ENCODE results near the gene NOC2L. TPM values are rescaled to one million over a fixed set of nuclear protein-coding genes. Genes with fewer than 3 reads are reported as not detected.

The NOC2L gene
- total RNA-seq, 1 experiment from 2014 or later = 93.4 TPM

DNA sequence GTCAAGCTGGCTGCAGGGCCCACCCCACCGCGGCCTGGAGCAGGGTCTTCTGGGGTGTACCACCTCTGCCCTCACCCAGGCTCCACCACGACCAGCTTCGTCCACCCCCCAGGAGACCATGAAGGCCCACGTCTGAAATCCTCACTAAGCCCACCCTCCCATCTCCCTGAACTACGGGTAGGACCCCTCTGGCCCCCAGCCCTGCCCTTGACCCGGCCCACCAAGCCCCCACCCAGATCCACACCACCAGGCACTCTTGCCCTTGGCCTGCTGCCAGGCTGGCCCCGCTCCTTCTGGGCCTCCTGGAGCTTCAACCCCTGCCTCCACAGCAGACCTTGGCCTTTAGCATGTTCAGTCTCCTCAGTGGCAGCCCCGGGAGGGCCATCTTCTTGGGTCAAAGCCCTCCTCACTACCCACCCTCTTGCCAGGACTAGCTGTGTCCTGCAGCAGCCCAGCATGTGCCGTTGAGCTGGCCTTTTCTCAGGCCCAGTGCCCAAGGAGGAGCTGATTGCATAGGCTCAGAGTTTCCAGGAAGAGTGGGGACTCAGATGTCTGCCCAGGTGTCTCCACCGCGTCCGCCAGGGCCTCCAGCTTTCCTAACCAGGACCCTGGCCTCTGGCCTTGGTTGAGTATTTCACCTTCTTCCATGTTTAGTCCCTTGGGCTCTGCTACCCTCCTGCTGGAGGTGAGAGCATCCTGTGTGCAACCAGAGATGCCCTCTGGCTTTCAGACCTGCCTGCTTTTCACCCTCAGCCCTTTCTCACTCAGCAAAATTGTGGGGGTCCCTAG, 53.1 kb downstream of the NOC2L start:
- no peaks in the 10 kb centered on the region for H3K4me1 ChIP-seq
- H3K27ac Mint-ChIP-seq (ENCODE audit: unreplicated experiment) = no peak overlapping the region
- no peaks in the 10 kb centered on the region for H3K4me1 Mint-ChIP-seq (ENCODE audit: low read depth, unreplicated experiment)
- TF ChIP-seq, protein P1, sequence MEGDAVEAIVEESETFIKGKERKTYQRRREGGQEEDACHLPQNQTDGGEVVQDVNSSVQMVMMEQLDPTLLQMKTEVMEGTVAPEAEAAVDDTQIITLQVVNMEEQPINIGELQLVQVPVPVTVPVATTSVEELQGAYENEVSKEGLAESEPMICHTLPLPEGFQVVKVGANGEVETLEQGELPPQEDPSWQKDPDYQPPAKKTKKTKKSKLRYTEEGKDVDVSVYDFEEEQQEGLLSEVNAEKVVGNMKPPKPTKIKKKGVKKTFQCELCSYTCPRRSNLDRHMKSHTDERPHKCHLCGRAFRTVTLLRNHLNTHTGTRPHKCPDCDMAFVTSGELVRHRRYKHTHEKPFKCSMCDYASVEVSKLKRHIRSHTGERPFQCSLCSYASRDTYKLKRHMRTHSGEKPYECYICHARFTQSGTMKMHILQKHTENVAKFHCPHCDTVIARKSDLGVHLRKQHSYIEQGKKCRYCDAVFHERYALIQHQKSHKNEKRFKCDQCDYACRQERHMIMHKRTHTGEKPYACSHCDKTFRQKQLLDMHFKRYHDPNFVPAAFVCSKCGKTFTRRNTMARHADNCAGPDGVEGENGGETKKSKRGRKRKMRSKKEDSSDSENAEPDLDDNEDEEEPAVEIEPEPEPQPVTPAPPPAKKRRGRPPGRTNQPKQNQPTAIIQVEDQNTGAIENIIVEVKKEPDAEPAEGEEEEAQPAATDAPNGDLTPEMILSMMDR (IDR thresholded peaks at IDR 0.05; ENCODE audit: insufficient read depth in 1 of 2, low read depth in 1 of 2, low read length in 1 of 2, severe bottlenecking in 1 of 2, unreplicated experiment in 1 of 2) = no peak
- H3K9me3 ChIP-seq = no peaks in the 10 kb centered on the region
- no peak overlapping the region for H3K4me3 ChIP-seq (ENCODE audit: low read depth, low read length)
- intact Hi-C loops (cut with micrococcal nuclease; ENCODE audit: unreplicated experiment) = no loop called here
- H3K9me3 Mint-ChIP-seq (ENCODE audit: unreplicated experiment) = no peaks in the 10 kb centered on the region
- ChIA-PET POLR2A (no interaction called here), CTCF (interaction anchor here (0.7 to 1.4 kb wide), 2 partner anchors 32 to 387 kb away, joined by 3 to 4 read pairs; no protein-coding TSS in a partner anchor)
- no peak for DNase-seq
- H3K27me3 ChIP-seq (replicated peaks; ENCODE audit: control insufficient read depth, insufficient read depth, low read length) = no peaks in the 10 kb centered on the region
- no TSS peak for BruUV-seq (replicated peaks)
- no peaks in the 10 kb centered on the region for H3K36me3 ChIP-seq (ENCODE audit: control insufficient read depth, insufficient read depth, low read length)
- H3K36me3 Mint-ChIP-seq (ENCODE audit: insufficient read depth, unreplicated experiment) = no peaks in the 10 kb centered on the region
- no peaks in the 10 kb centered on the region for H3K27me3 Mint-ChIP-seq (ENCODE audit: insufficient read depth, unreplicated experiment)
- no peak overlapping the region for H3K4me3 Mint-ChIP-seq (ENCODE audit: unreplicated experiment)

GRCh38 chr1:905071-905749, 53.8 kb downstream of the NOC2L start:
- ChIA-PET CTCF (interaction anchor here (0.6 to 1.3 kb wide), 5 partner anchors 15 to 1965 kb away, joined by 3 to 10 read pairs (median 8); no protein-coding TSS in a partner anchor), POLR2A (no interaction called here)
- TF ChIP-seq, protein P1 (IDR thresholded peaks at IDR 0.05; ENCODE audit: insufficient read depth in 1 of 2, low read depth in 1 of 2, low read length in 1 of 2, severe bottlenecking in 1 of 2, unreplicated experiment in 1 of 2) = no peak
- Mint-ChIP-seq H3K36me3 (ENCODE audit: insufficient read depth, unreplicated experiment) (no peaks in the 10 kb centered on the region), H3K4me1 (ENCODE audit: low read depth, unreplicated experiment) (no peaks in the 10 kb centered on the region), H3K27ac (ENCODE audit: unreplicated experiment) (no peak overlapping the region), H3K27me3 (ENCODE audit: insufficient read depth, unreplicated experiment) (no peaks in the 10 kb centered on the region), H3K9me3 (ENCODE audit: unreplicated experiment) (no peaks in the 10 kb centered on the region), H3K4me3 (ENCODE audit: unreplicated experiment) (peak overlapping the region; percentile 72)
- DNase-seq = no peak
- no peaks in the 10 kb centered on the region for H3K9me3 ChIP-seq
- H3K36me3 ChIP-seq (ENCODE audit: control insufficient read depth, insufficient read depth, low read length) = no peaks in the 10 kb centered on the region
- no peaks in the 10 kb centered on the region for H3K27me3 ChIP-seq (replicated peaks; ENCODE audit: control insufficient read depth, insufficient read depth, low read length)
- no peaks in the 10 kb centered on the region for H3K4me1 ChIP-seq
- H3K4me3 ChIP-seq (ENCODE audit: low read depth, low read length) = peak overlapping the region; percentile 35
- intact Hi-C loops (cut with micrococcal nuclease; ENCODE audit: unreplicated experiment) = no loop called here
- no TSS peak for BruUV-seq (replicated peaks)

DNA sequence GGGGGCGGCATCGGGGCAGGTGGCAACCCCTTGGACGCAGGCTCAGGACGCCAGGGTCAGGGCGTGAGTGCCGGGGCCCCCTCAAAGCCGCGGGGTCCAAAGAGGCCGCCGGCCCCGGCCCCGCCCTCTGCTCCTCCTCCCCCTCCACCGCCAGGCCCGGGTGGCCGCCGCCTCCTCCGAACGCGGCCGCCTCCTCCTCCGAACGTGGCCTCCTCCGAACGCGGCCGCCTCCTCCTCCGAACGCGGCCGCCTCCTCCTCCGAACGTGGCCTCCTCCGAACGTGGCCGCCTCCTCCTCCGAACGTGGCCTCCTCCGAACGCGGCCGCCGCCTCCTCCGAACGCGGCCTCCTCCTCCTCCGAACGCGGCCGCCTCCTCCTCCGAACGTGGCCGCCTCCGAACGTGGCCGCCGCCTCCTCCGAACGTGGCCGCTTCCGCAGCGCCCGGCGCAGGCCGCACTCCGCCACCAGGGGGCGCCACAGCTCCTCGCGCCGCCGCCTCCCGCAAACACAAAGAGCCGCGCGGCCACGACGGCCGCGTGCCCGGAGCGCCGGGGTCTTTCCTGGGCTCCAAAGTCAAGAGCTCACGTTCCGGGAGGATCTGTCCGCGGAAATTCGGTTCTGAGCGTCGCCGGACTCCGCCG, 54.6 kb downstream of the NOC2L start:
- no peaks in the 10 kb centered on the region for H3K9me3 ChIP-seq
- Mint-ChIP-seq H3K27me3 (ENCODE audit: insufficient read depth, unreplicated experiment) (no peaks in the 10 kb centered on the region), H3K27ac (ENCODE audit: unreplicated experiment) (no peak overlapping the region), H3K9me3 (ENCODE audit: unreplicated experiment) (no peaks in the 10 kb centered on the region), H3K4me1 (ENCODE audit: low read depth, unreplicated experiment) (no peaks in the 10 kb centered on the region), H3K4me3 (ENCODE audit: unreplicated experiment) (peak overlapping the region; percentile 72), H3K36me3 (ENCODE audit: insufficient read depth, unreplicated experiment) (no peaks in the 10 kb centered on the region)
- ChIA-PET POLR2A (no interaction called here), CTCF (interaction anchor here (0.6 to 1.3 kb wide), 5 partner anchors 16 to 1966 kb away, joined by 3 to 10 read pairs (median 8); no protein-coding TSS in a partner anchor)
- no peaks in the 10 kb centered on the region for H3K36me3 ChIP-seq (ENCODE audit: control insufficient read depth, insufficient read depth, low read length)
- no peaks in the 10 kb centered on the region for H3K27me3 ChIP-seq (replicated peaks; ENCODE audit: control insufficient read depth, insufficient read depth, low read length)
- TF ChIP-seq, protein P1 (IDR thresholded peaks at IDR 0.05; ENCODE audit: insufficient read depth in 1 of 2, low read depth in 1 of 2, low read length in 1 of 2, severe bottlenecking in 1 of 2, unreplicated experiment in 1 of 2) = peak; percentile 47 to 90
- no peaks in the 10 kb centered on the region for H3K4me1 ChIP-seq
- no TSS peak for BruUV-seq (replicated peaks)
- peak; percentile 67 to 80 for DNase-seq
- H3K4me3 ChIP-seq (ENCODE audit: low read depth, low read length) = peak overlapping the region; percentile 35
- intact Hi-C loops (cut with micrococcal nuclease; ENCODE audit: unreplicated experiment) = loop anchor here (5.0 kb wide), 1 partner anchor 33 kb away; no protein-coding TSS in a partner anchor
